ENCODE data around the gene THRB. TPM values are rescaled to one million over a fixed set of nuclear protein-coding genes. Genes with fewer than 3 reads are reported as not detected.
"Not testable (repeated sequence)": the region's sequence is repeated elsewhere in the genome, so short reads cannot be mapped to it uniquely, and the experiment has no call there.

The THRB gene
- total RNA-seq, 2 experiments from 2014 or later, result not detected

GRCh38 chr3:24426896-24427295 is 67.8 kb downstream of the THRB start:
- Mint-ChIP-seq H3K27me3 (no peaks in the 10 kb centered on the region), H3K9me3 (no peaks in the 10 kb centered on the region), H3K27ac (no peak overlapping the region), H3K4me1 (ENCODE audit: low read depth) (no peaks in the 10 kb centered on the region), H3K36me3 (no peaks in the 10 kb centered on the region), H3K4me3 (no peak overlapping the region)
- ChIA-PET POLR2A (no interaction called here), CTCF (no interaction called here)
- intact Hi-C loops (cut with micrococcal nuclease), result no loop called here
- no peak for DNase-seq

DNA sequence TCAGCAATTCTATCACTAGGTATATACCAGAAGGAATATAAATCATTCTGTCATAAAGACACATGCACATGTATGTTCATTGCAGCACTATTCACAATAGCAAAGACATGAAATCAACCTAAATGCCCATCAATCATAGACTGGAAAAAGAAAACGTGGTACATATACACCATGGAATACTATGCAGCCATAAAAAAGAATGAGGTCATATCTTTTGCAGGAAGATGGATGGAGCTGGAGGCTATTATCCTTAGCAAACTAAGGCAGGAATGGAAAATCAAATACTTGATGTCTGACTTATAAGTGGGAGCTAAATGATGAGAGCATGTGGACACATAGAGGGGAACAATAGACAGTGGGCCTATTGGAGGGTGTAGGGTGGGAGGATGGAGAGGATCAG is 73.8 kb downstream of the THRB start:
- POLR2A ChIA-PET; H3K36me3 Mint-ChIP-seq; H3K4me1 Mint-ChIP-seq (ENCODE audit: low read depth); H3K27me3 Mint-ChIP-seq; intact Hi-C loops (cut with micrococcal nuclease); CTCF ChIA-PET; DNase-seq; H3K4me3 Mint-ChIP-seq; H3K9me3 Mint-ChIP-seq; H3K27ac Mint-ChIP-seq: not testable (repeated sequence)

GRCh38 chr3:24420224-24420623 is 74.4 kb downstream of the THRB start:
- Mint-ChIP-seq H3K36me3 (no peaks in the 10 kb centered on the region), H3K27ac (no peak overlapping the region), H3K4me3 (no peak overlapping the region), H3K4me1 (ENCODE audit: low read depth) (no peaks in the 10 kb centered on the region), H3K27me3 (no peaks in the 10 kb centered on the region), H3K9me3 (peaks cover 2% of the 10 kb centered on the region)
- POLR2A ChIA-PET, result no interaction called here
- no peak for DNase-seq
- CTCF ChIA-PET, result no interaction called here
- intact Hi-C loops (cut with micrococcal nuclease), result no loop called here

GRCh38 chr3:24419067-24419791 is 75.4 kb downstream of the THRB start:
- Mint-ChIP-seq H3K4me3 (no peak overlapping the region), H3K27ac (no peak overlapping the region), H3K27me3 (no peaks in the 10 kb centered on the region), H3K4me1 (ENCODE audit: low read depth) (no peaks in the 10 kb centered on the region), H3K9me3 (peaks cover 2% of the 10 kb centered on the region), H3K36me3 (no peaks in the 10 kb centered on the region)
- intact Hi-C loops (cut with micrococcal nuclease), result no loop called here
- CTCF ChIA-PET, result no interaction called here
- no peak for DNase-seq
- POLR2A ChIA-PET, result no interaction called here

GRCh38 chr3:24417730-24418129 is 76.9 kb downstream of the THRB start:
- Mint-ChIP-seq H3K27ac (no peak overlapping the region), H3K36me3 (no peaks in the 10 kb centered on the region), H3K4me3 (no peak overlapping the region), H3K27me3 (no peaks in the 10 kb centered on the region), H3K9me3 (peaks cover 3% of the 10 kb centered on the region), H3K4me1 (ENCODE audit: low read depth) (no peaks in the 10 kb centered on the region)
- POLR2A ChIA-PET, result no interaction called here
- CTCF ChIA-PET, result no interaction called here
- intact Hi-C loops (cut with micrococcal nuclease), result no loop called here
- no peak for DNase-seq

DNA sequence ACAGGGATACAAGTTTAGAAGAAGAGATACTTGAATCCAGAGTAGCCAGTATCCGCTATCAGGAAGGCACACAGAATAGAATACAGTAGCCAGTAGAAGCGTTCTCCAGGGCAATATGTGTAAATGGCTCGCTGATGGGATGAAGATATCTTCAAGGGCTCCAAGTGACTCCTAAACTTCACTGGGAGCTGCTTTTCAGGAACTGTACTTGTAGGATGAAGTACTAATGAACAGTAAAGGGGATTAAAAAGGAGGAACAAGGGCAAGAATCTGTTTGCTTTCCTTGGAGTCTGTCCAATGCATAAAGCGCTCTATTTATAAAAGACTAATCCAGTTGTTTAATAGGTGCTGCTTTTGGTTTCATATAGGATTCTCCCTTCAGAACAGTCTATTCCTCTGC is 78.4 kb downstream of the THRB start:
- POLR2A ChIA-PET, result no interaction called here
- no peak for DNase-seq
- CTCF ChIA-PET, result no interaction called here
- no peaks in the 10 kb centered on the region for H3K36me3 Mint-ChIP-seq
- intact Hi-C loops (cut with micrococcal nuclease), result no loop called here
- no peaks in the 10 kb centered on the region for H3K27me3 Mint-ChIP-seq
- no peak overlapping the region for H3K4me3 Mint-ChIP-seq
- H3K9me3 Mint-ChIP-seq, result peaks cover 3% of the 10 kb centered on the region
- no peak overlapping the region for H3K27ac Mint-ChIP-seq
- H3K4me1 Mint-ChIP-seq (ENCODE audit: low read depth), result no peaks in the 10 kb centered on the region

- POLR2A ChIA-PET, result no interaction called here
- Mint-ChIP-seq H3K36me3 (no peaks in the 10 kb centered on the region), H3K4me3 (no peak overlapping the region), H3K27ac (no peak overlapping the region), H3K4me1 (ENCODE audit: low read depth) (no peaks in the 10 kb centered on the region), H3K27me3 (no peaks in the 10 kb centered on the region), H3K9me3 (peaks cover 3% of the 10 kb centered on the region)
- CTCF ChIA-PET, result no interaction called here
- intact Hi-C loops (cut with micrococcal nuclease), result no loop called here
- DNase-seq, result no peak
These were observed 78.8 kb downstream of the THRB start for GRCh38 chr3:24415824-24416223.

- intact Hi-C loops (cut with micrococcal nuclease); H3K27ac Mint-ChIP-seq: not testable (repeated sequence)
These were observed 81.0 kb downstream of the THRB start for GRCh38 chr3:24413662-24414061.

GRCh38 chr3:24410860-24411259 is 83.8 kb downstream of the THRB start:
- H3K27ac Mint-ChIP-seq, result no peak overlapping the region

More at GRCh38 chr3:24413662-24414061, 81.0 kb downstream of the THRB start:
- POLR2A ChIA-PET; H3K4me1 Mint-ChIP-seq (ENCODE audit: low read depth); CTCF ChIA-PET; H3K4me3 Mint-ChIP-seq; DNase-seq; H3K9me3 Mint-ChIP-seq; H3K36me3 Mint-ChIP-seq; H3K27me3 Mint-ChIP-seq: not testable (repeated sequence)

DNA sequence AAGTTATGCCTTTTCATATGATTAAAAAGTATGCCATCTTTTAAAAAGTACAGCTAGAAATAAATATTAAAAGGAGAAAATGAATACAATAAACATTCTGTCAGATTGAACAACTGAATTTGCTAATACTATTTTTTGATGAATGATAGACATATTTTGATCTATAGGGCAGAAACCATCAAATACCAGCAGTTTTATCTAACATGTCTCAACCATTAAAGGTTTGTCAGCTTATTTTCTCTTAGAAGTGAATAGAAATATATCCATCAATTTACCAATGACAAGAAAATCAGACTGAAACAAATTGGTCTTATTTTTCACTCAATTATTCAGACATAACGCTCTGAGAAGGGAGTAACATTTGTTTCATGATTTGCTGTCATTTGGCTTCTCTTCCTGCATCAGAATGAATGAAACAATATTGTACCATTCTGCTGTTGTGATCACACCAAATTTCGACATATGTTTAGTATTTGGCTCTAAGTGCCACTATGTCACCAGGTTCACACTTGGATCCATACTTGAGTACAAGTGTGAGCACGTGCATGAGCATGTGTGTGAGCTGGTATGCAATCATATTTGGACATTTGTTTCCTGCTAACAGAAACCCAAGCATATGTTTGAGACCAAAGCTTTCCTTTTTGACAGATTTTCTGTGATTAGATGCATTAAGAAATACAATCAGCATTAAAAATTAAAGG is 86.5 kb downstream of the THRB start:
- no peaks in the 10 kb centered on the region for H3K36me3 Mint-ChIP-seq
- ChIA-PET CTCF (no interaction called here), POLR2A (no interaction called here)
- H3K4me1 Mint-ChIP-seq (ENCODE audit: low read depth), result no peaks in the 10 kb centered on the region
- H3K9me3 Mint-ChIP-seq, result no peaks in the 10 kb centered on the region
- no peaks in the 10 kb centered on the region for H3K27me3 Mint-ChIP-seq
- no peak for DNase-seq
- H3K27ac Mint-ChIP-seq, result no peak overlapping the region
- H3K4me3 Mint-ChIP-seq, result no peak overlapping the region
- intact Hi-C loops (cut with micrococcal nuclease), result no loop called here

More at GRCh38 chr3:24410860-24411259, 83.8 kb downstream of the THRB start:
- DNase-seq, result no peak
- Mint-ChIP-seq H3K27me3 (no peaks in the 10 kb centered on the region), H3K9me3 (peaks cover 1% of the 10 kb centered on the region), H3K36me3 (no peaks in the 10 kb centered on the region), H3K4me3 (no peak overlapping the region), H3K4me1 (ENCODE audit: low read depth) (no peaks in the 10 kb centered on the region)
- intact Hi-C loops (cut with micrococcal nuclease), result no loop called here
- CTCF ChIA-PET, result no interaction called here
- POLR2A ChIA-PET, result no interaction called here

- H3K4me3 Mint-ChIP-seq, result no peak overlapping the region
- no peaks in the 10 kb centered on the region for H3K4me1 Mint-ChIP-seq (ENCODE audit: low read depth)
- intact Hi-C loops (cut with micrococcal nuclease), result no loop called here
- no peaks in the 10 kb centered on the region for H3K27me3 Mint-ChIP-seq
- ChIA-PET POLR2A (no interaction called here), CTCF (no interaction called here)
- no peaks in the 10 kb centered on the region for H3K9me3 Mint-ChIP-seq
- H3K36me3 Mint-ChIP-seq, result no peaks in the 10 kb centered on the region
- no peak for DNase-seq
- H3K27ac Mint-ChIP-seq, result no peak overlapping the region
These were observed 87.8 kb downstream of the THRB start for GRCh38 chr3:24406900-24407299.

DNA sequence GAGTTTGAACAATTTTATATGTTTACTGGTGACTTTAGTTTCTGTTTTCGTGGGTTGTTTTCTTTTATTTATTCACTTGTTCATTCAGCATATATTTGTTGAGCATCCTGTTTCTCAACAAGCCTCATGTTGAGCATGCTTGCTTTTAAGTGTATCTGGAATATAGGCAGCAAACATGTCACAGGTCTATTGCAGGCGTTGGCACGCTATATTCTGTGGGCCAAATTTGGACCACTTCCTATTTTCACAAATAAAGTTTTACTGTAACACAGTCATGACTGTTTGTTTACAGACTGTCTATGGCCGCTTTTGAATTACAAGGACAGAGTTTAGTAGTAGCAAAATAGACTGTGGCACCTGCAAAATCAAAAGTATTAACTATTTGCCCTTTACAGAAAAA is 89.6 kb downstream of the THRB start:
- ChIA-PET CTCF (no interaction called here), POLR2A (no interaction called here)
- Mint-ChIP-seq H3K36me3 (no peaks in the 10 kb centered on the region), H3K4me1 (ENCODE audit: low read depth) (no peaks in the 10 kb centered on the region), H3K27ac (no peak overlapping the region), H3K27me3 (no peaks in the 10 kb centered on the region), H3K9me3 (no peaks in the 10 kb centered on the region), H3K4me3 (no peak overlapping the region)
- DNase-seq, result no peak
- intact Hi-C loops (cut with micrococcal nuclease), result no loop called here

DNA sequence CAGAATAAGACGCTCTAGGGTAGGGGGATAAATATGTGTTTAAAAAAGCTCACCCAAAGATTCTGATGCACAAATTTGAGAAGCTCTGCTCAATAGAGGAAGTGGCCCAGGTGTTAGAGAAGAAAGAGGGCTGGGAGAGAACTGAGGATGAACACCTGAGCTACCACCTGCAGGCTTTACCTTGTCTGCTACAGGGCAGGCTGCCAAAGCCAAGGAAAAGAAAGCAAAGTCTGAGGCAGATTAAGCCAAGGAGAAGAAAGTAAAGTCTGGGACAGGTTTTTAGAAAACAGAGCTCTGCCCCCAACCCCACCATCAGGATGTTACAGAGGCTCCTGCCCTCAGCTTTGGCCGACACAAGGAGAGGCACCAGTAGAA is 92.9 kb downstream of the THRB start:
- H3K27ac Mint-ChIP-seq, result no peak overlapping the region
- intact Hi-C loops (cut with micrococcal nuclease), result no loop called here
- no peak for DNase-seq
- H3K4me3 Mint-ChIP-seq, result no peak overlapping the region
- H3K4me1 Mint-ChIP-seq (ENCODE audit: low read depth), result no peaks in the 10 kb centered on the region
- no peaks in the 10 kb centered on the region for H3K36me3 Mint-ChIP-seq
- peaks cover 3% of the 10 kb centered on the region for H3K9me3 Mint-ChIP-seq
- no peaks in the 10 kb centered on the region for H3K27me3 Mint-ChIP-seq
- CTCF ChIA-PET, result no interaction called here
- POLR2A ChIA-PET, result no interaction called here
